Measurements from ENCODE around the gene FRMD5. TPM values are rescaled to one million over a fixed set of nuclear protein-coding genes. Genes with fewer than 3 reads are reported as not detected.
"Not testable (repeated sequence)": the region's sequence is repeated elsewhere in the genome, so short reads cannot be mapped to it uniquely, and the experiment has no call there.

Gene FRMD5
- total RNA-seq, 4 donors from 2014 or later: 2.9 to 5.4 (median 3.8) TPM

GRCh38 chr15:43871835-43872234 lies 323.2 kb downstream of the FRMD5 start:
- no peak overlapping the region for H3K4me3 ChIP-seq
- H3K36me3 ChIP-seq: peaks cover 0 to 23% (median 0%) of the 10 kb centered on the region in 3 donors
- TF ChIP-seq POLR2A (IDR thresholded peaks at IDR 0.05) (no peak), CTCF (IDR thresholded peaks at IDR 0.05) (no peak), EP300 (IDR thresholded peaks at IDR 0.05) (no peak)
- no peaks in the 10 kb centered on the region for H3K27me3 ChIP-seq
- no peaks in the 10 kb centered on the region for H3K9me3 ChIP-seq
- no peaks in the 10 kb centered on the region for H3K4me1 ChIP-seq
- H3K27ac ChIP-seq: no peak overlapping the region
- WGBS, 2 donors: 77 to 79% methylated on average over 2 of the region's 2 CpGs
- no peak for DNase-seq (ENCODE audit: low spot score in 2 of 2)

GRCh38 chr15:43868406-43868805 lies 326.7 kb downstream of the FRMD5 start:
- Histone ChIP-seq H3K27me3 (no peaks in the 10 kb centered on the region), H3K4me3 (no peak overlapping the region), H3K36me3 (peaks cover 0 to 26% (median 0%) of the 10 kb centered on the region in 3 donors), H3K27ac (no peak overlapping the region), H3K9me3 (no peaks in the 10 kb centered on the region), H3K4me1 (no peaks in the 10 kb centered on the region)
- no peak for TF ChIP-seq POLR2A (IDR thresholded peaks at IDR 0.05)
- TF ChIP-seq EP300 (IDR thresholded peaks at IDR 0.05): no peak
- TF ChIP-seq CTCF (IDR thresholded peaks at IDR 0.05): no peak
- WGBS, 2 donors: 63 to 67% methylated on average over 2 of the region's 2 CpGs
- no peak for DNase-seq (ENCODE audit: low spot score in 2 of 2)

- peaks cover 0 to 36% (median 0%) of the 10 kb centered on the region in 3 donors for H3K36me3 ChIP-seq
- H3K4me1 ChIP-seq: no peaks in the 10 kb centered on the region
- 87 to 93% methylated on average over 5 of the region's 5 CpGs for WGBS, 2 donors
- no peaks in the 10 kb centered on the region for H3K27me3 ChIP-seq
- H3K9me3 ChIP-seq: no peaks in the 10 kb centered on the region
- no peak for TF ChIP-seq CTCF (IDR thresholded peaks at IDR 0.05)
- TF ChIP-seq EP300 (IDR thresholded peaks at IDR 0.05): no peak
- H3K4me3 ChIP-seq: no peak overlapping the region
- H3K27ac ChIP-seq: no peak overlapping the region
- DNase-seq (ENCODE audit: low spot score in 2 of 2): no peak
Measured at GRCh38 chr15:43867096-43867495, 328.0 kb downstream of the FRMD5 start.

- DNase-seq (ENCODE audit: low spot score in 2 of 2); H3K27ac ChIP-seq; H3K27me3 ChIP-seq; H3K9me3 ChIP-seq; H3K4me1 ChIP-seq; H3K4me3 ChIP-seq: not testable (repeated sequence)
- WGBS, 2 donors: 95 to 96% methylated on average over 10 of the region's 10 CpGs
- H3K36me3 ChIP-seq: peaks cover 0 to 36% (median 0%) of the 10 kb centered on the region in 3 donors
Measured at GRCh38 chr15:43866636-43867035, 328.4 kb downstream of the FRMD5 start.

GRCh38 chr15:43859546-43859945 lies 335.5 kb downstream of the FRMD5 start:
- no peaks in the 10 kb centered on the region for H3K27me3 ChIP-seq
- no peaks in the 10 kb centered on the region for H3K9me3 ChIP-seq
- no peak overlapping the region for H3K27ac ChIP-seq
- no peak overlapping the region for H3K4me3 ChIP-seq
- 65 to 71% methylated on average over 4 of the region's 4 CpGs for whole genome bisulfite sequencing, 2 donors
- no peak for TF ChIP-seq CTCF (IDR thresholded peaks at IDR 0.05)
- no peak for TF ChIP-seq POLR2A (IDR thresholded peaks at IDR 0.05)
- no peak for TF ChIP-seq EP300 (IDR thresholded peaks at IDR 0.05)
- no peaks in the 10 kb centered on the region for H3K4me1 ChIP-seq
- H3K36me3 ChIP-seq: peaks cover 0 to 41% (median 0%) of the 10 kb centered on the region in 3 donors
- no peak for DNase-seq (ENCODE audit: low spot score in 2 of 2)

- no peak overlapping the region for H3K4me3 ChIP-seq
- DNase-seq (ENCODE audit: low spot score in 2 of 2): no peak
- no peaks in the 10 kb centered on the region for H3K4me1 ChIP-seq
- H3K36me3 ChIP-seq: peaks cover 0 to 52% (median 0%) of the 10 kb centered on the region in 3 donors
- H3K27me3 ChIP-seq: no peaks in the 10 kb centered on the region
- no peak overlapping the region for H3K27ac ChIP-seq
- no peaks in the 10 kb centered on the region for H3K9me3 ChIP-seq
- TF ChIP-seq EP300 (IDR thresholded peaks at IDR 0.05) (no peak), CTCF (IDR thresholded peaks at IDR 0.05) (no peak), POLR2A (IDR thresholded peaks at IDR 0.05) (no peak)
- WGBS, 2 donors: 86 to 89% methylated on average over 6 of the region's 6 CpGs
Measured at GRCh38 chr15:43854801-43855200, 340.3 kb downstream of the FRMD5 start.
